K562 (cell line): Measurements from ENCODE around the gene MAP4K4. TPM values are rescaled to one million over a fixed set of nuclear protein-coding genes. Genes with fewer than 3 reads are reported as not detected.

Source experiments
- ATAC-seq: fragments of 200-7000 bp; cut with Tn5 transposase; 3 replicates; pipeline ENCODE4 v1.9.1; 2020; ENCODE audit warnings: moderate library complexity
- BruUV-seq: library from RNA; stranded (reverse); fragments of 400-500 nt; replicated peaks from 2 replicates; lab custom pipeline; 2021; lab: Mats Ljungman, UMichigan
- CTCF ChIA-PET: fragments of 300-600 bp; formaldehyde crosslinking; extraction: SDS; loops from one replicate; lab custom pipeline; 2021; ENCODE audit warnings: low intra/inter-chr PET ratio; lab: Yijun Ruan, JAX
- POLR2A ChIA-PET: fragments of 300-600, 350-650 bp; sonication (Branson Sonifier 250); formaldehyde crosslinking; extraction: SDS; loops from one replicate; lab custom pipeline; 2021; ENCODE audit warnings: antibody characterized with exemption, inconsistent platforms; lab: Yijun Ruan, JAX
- DNase-seq, 4 experiments: peaks; one replicate each; pipeline versions ENCODE4 v3.0.0 to v3.0.0-alpha.2; 2011 to 2018; ENCODE audit warnings: low spot score in 3 of 4, mixed read lengths in 3 of 4; ENCODE audit errors: extremely low read depth in 1 of 4
- FAIRE-seq: peaks from 2 replicates; lab custom pipeline; 2011; peaks lifted over from hg19 to GRCh38; lab: Jason Lieb, UNC
- H2AFZ ChIP-seq: 2 replicates; pipeline ENCODE4 v1.6.0; 2011; ENCODE audit warnings: low read depth, low read length, control low read depth, inconsistent platforms
- H3K27ac ChIP-seq: fragments of 200-600 bp; 3 replicates; pipeline ENCODE4 v1.8.0; 2011; ENCODE audit warnings: low read depth, mild to moderate bottlenecking, control low read depth, inconsistent platforms, low read length, moderate library complexity, mixed read lengths; ENCODE audit errors: extremely low read depth
- H3K27me3 ChIP-seq, 2 experiments: fragments of 300-600 bp in 1 of 2; 2 replicates in 1 of 2; 3 replicates in 1 of 2; pipeline versions ENCODE4 v1.6.0 to v1.8.0; 2011; ENCODE audit warnings: inconsistent platforms in 2 of 2, low read length in 2 of 2, mild to moderate bottlenecking in 1 of 2, mixed read lengths in 1 of 2, moderate library complexity in 1 of 2; ENCODE audit not compliant: control insufficient read depth in 2 of 2, insufficient read depth in 2 of 2
- H3K36me3 ChIP-seq: fragments of 300-600 bp; 3 replicates; pipeline ENCODE4 v1.8.0; 2011; ENCODE audit warnings: mild to moderate bottlenecking, low read length, inconsistent platforms; ENCODE audit not compliant: control insufficient read depth, insufficient read depth
- H3K4me1 ChIP-seq, 2 experiments: fragments of 200-600 bp in 1 of 2; replicated peaks in 1 of 2; 2 replicates in 1 of 2; 3 replicates in 1 of 2; pipeline versions ENCODE4 v1.5.1 to v1.8.0; 2011; ENCODE audit warnings: inconsistent platforms in 2 of 2, low read length in 2 of 2, mild to moderate bottlenecking in 1 of 2, mixed read lengths in 1 of 2, moderate library complexity in 1 of 2; ENCODE audit not compliant: control insufficient read depth in 2 of 2, insufficient read depth in 2 of 2
- H3K4me2 ChIP-seq: 2 replicates; pipeline ENCODE4 v1.6.1; 2011; ENCODE audit warnings: low read length, control low read depth, inconsistent platforms, mixed read lengths; ENCODE audit not compliant: insufficient read depth
- H3K4me3 ChIP-seq: fragments of 200-600 bp; sonication (generic), shearing (Covaris generic); 2 replicates; pipeline ENCODE4 v1.5.1; 2016; ENCODE audit warnings: control low read depth, inconsistent platforms
- H3K79me2 ChIP-seq: fragments of 200-600 bp; 3 replicates; pipeline ENCODE4 v1.8.0; 2011; ENCODE audit warnings: low read length, inconsistent platforms; ENCODE audit not compliant: control insufficient read depth, insufficient read depth
- H3K9ac ChIP-seq, 2 experiments: 2 replicates each; pipeline versions ENCODE4 v1.6.0 to v1.6.1; 2011; ENCODE audit warnings: low read depth in 2 of 2, low read length in 2 of 2, control low read depth in 1 of 2, inconsistent platforms in 1 of 2, mild to moderate bottlenecking in 1 of 2, mixed read lengths in 1 of 2; ENCODE audit not compliant: insufficient read depth in 1 of 2
- H3K9me1 ChIP-seq: one replicate; pipeline ENCODE4 v1.6.0; 2011; ENCODE audit warnings: inconsistent platforms, mild to moderate bottlenecking, low read length, moderate library complexity; ENCODE audit not compliant: control insufficient read depth, insufficient read depth
- H3K9me3 ChIP-seq: replicated peaks from 2 replicates; pipeline ENCODE4 v1.5.1; 2011; ENCODE audit warnings: low read depth, low read length, inconsistent platforms; ENCODE audit not compliant: control insufficient read depth, insufficient read depth
- H4K20me1 ChIP-seq: replicated peaks from 2 replicates; pipeline ENCODE4 v1.6.1; 2011; ENCODE audit warnings: low read length, inconsistent platforms, mixed read lengths; ENCODE audit not compliant: control insufficient read depth, insufficient read depth
- CHD1 ChIP-seq: fragments of 200-600 bp; sonication (generic); IDR thresholded peaks from one replicate; pipeline ENCODE4 v1.6.1; 2012; ENCODE audit warnings: mild to moderate bottlenecking, moderate library complexity, low read length, inconsistent platforms
- COPS2 ChIP-seq: fragments of 450-650 bp; conservative IDR thresholded peaks from 2 replicates; pipeline ENCODE4 v1.6.1; 2016; ENCODE audit warnings: mild to moderate bottlenecking, moderate library complexity
- ELF4 ChIP-seq: fragments of 450-650 bp; formaldehyde crosslinking; IDR thresholded peaks from 2 replicates; pipeline ENCODE4 v1.4.0; 2022; ENCODE audit warnings: missing genetic modification characterization
- HDAC3 ChIP-seq: fragments of 450-650 bp; IDR thresholded peaks from 2 replicates; pipeline ENCODE4 v1.6.1; 2018; ENCODE audit warnings: borderline replicate concordance, mild to moderate bottlenecking, moderate library complexity; ENCODE audit not compliant: partially characterized antibody
- HNRNPUL1 ChIP-seq: fragments of 200-400 bp; formaldehyde crosslinking; IDR thresholded peaks from 2 replicates; pipeline ENCODE4 v1.6.1; 2017; ENCODE audit warnings: low read length
- MBD2 ChIP-seq: sonication (generic); IDR thresholded peaks from 2 replicates; pipeline ENCODE4 v1.6.1; 2016; ENCODE audit warnings: low read depth, borderline replicate concordance
- NFE2L1 ChIP-seq: fragments of 450-650 bp; IDR thresholded peaks from 2 replicates; pipeline ENCODE4 v1.6.1; 2016; ENCODE audit warnings: missing genetic modification characterization, low read depth, mild to moderate bottlenecking, missing compliant biosample characterization, moderate library complexity, borderline replicate concordance
- RAD51 ChIP-seq: fragments of 450-650 bp; IDR thresholded peaks from 2 replicates; pipeline ENCODE4 v1.7.1; 2016; ENCODE audit warnings: low read depth, mild to moderate bottlenecking, borderline replicate concordance
- RFX1 ChIP-seq: fragments of 450-650 bp; IDR thresholded peaks from 2 replicates; pipeline ENCODE4 v1.6.1; 2016; ENCODE audit warnings: mild to moderate bottlenecking, moderate library complexity
- TRIM24 ChIP-seq, 2 experiments: fragments of 450-650 bp; IDR thresholded peaks; 2 replicates each; pipeline ENCODE4 v1.6.1; 2016
- ZNF165 ChIP-seq: fragments of 250-450 bp; sonication (Bioruptor Pico); IDR thresholded peaks from 2 replicates; pipeline ENCODE4 v1.4.0; 2020; ENCODE audit warnings: borderline replicate concordance
- ZNF174 ChIP-seq: fragments of 250-450 bp; sonication (Bioruptor Pico); IDR thresholded peaks from 2 replicates; pipeline ENCODE4 v1.4.0; 2020; ENCODE audit warnings: mild to moderate bottlenecking
- ZNF764 ChIP-seq: fragments of 250-450 bp; sonication (Bioruptor Pico); IDR thresholded peaks from 2 replicates; pipeline ENCODE4 v1.4.0; 2020; ENCODE audit warnings: low read depth, mild to moderate bottlenecking, moderate library complexity
- in situ Hi-C: fragments of 300-500 bp; cut with MboI; formaldehyde crosslinking; loops from 4 replicates; pipeline ENCODE4 v1.15.0; 2018; ENCODE audit warnings: inconsistent platforms, mixed read lengths
- intact Hi-C: fragments of 100-400 bp; cut with micrococcal nuclease; formaldehyde crosslinking; loops from 2 replicates; pipeline ENCODE4 v1.14.2; 2022
- polyA plus RNA-seq, 8 experiments: library from polyadenylated mRNA; depleted of rRNA in 4 of 8; stranded (reverse) in 5 of 8; unstranded in 3 of 8; fragments of >200 nt; fragmentation: Nextera tagmentation in 2 of 8; fragmentation: Illumina TruSeq in 1 of 8; extraction: Ambion mirVana in 2 of 8; extraction: Trizol in 1 of 8; gene quantifications; 2 replicates each; pipeline versions ENCODE4 v1.2.1 to v1.2.3, GENCODE V29; 2011 to 2014; ENCODE audit warnings: inconsistent platforms in 1 of 8, missing spikeins in 1 of 8
- total RNA-seq, 7 experiments: library from RNA; depleted of rRNA in 6 of 7; stranded (reverse); fragments of >200 nt in 6 of 7; fragmentation: Illumina TruSeq in 2 of 7; extraction: Trizol in 2 of 7; gene quantifications; 2 replicates each; pipeline versions ENCODE4 v1.2.1 to v1.2.3, GENCODE V29; 2011 to 2021; ENCODE audit warnings: low replicate concordance in 1 of 7
- TF ChIP-seq, protein P1 (sequence below): fragments of 200-400 bp; formaldehyde crosslinking; IDR thresholded peaks from 2 replicates; pipeline ENCODE4 v1.6.1; 2017; ENCODE audit warnings: mild to moderate bottlenecking, low read depth, low read length, moderate library complexity
- TF ChIP-seq, protein P2 (sequence below): fragments of 250-450 bp; sonication (Bioruptor Pico); IDR thresholded peaks from 2 replicates; pipeline ENCODE4 v1.4.0; 2020; ENCODE audit warnings: mild to moderate bottlenecking, moderate library complexity
- TF ChIP-seq, protein P3 (sequence below): sonication (generic); formaldehyde crosslinking; IDR thresholded peaks from 2 replicates; pipeline ENCODE4 v1.8.0; 2023; ENCODE audit warnings: missing genetic modification reagents, mild to moderate bottlenecking, borderline replicate concordance

Gene MAP4K4
- total and polyA plus RNA-seq, 9 of the 15 experiments (the other 6 are each of a cell fraction or from before 2014, with no cell fraction given) = 7.6 to 76.4 (median 50.6) TPM

DNA sequence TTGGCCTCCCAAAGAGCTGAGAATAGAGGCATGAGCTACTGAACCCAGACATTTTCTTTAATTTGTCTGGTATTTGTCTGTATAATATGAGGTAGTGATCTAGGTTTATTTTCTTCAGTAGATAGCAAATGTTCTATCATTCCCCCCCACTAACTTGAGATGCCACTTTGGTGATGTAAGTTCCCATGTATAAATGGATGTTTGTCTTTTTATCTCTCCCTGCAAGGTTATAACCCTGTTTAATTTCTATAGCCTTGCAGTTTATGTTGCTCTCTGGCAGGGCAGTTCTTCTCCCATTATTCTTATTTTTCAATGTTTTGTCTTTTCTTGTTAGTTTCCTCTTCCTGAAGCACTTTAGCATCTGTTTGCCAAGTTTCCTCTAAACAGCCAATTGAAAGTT is 39.1 kb upstream of the MAP4K4 start:
- no peak overlapping the region for H2AFZ ChIP-seq
- ChIA-PET POLR2A (no interaction called here), CTCF (no interaction called here)
- H3K36me3 ChIP-seq = no peaks in the 10 kb centered on the region
- peaks cover 6% of the 10 kb centered on the region in 2 experiments; a peak in 2 of 5 replicates for H3K4me1 ChIP-seq
- intact Hi-C loops = no loop called here
- peak; percentile 40 for FAIRE-seq
- no peaks in the 10 kb centered on the region for H3K9me3 ChIP-seq
- H3K4me3 ChIP-seq = no peak overlapping the region
- in situ Hi-C loops = no loop called here
- H3K9ac ChIP-seq = no peak overlapping the region
- no peaks in the 10 kb centered on the region for H3K79me2 ChIP-seq
- ATAC-seq = no peak
- H3K9me1 ChIP-seq = no peaks in the 10 kb centered on the region
- H3K27me3 ChIP-seq = no peaks in the 10 kb centered on the region
- H3K4me2 ChIP-seq = no peak overlapping the region
- H3K27ac ChIP-seq = no peak overlapping the region
- no peak for DNase-seq
- no TSS peak for BruUV-seq
- no peaks in the 10 kb centered on the region for H4K20me1 ChIP-seq
- TF ChIP-seq, protein P1, sequence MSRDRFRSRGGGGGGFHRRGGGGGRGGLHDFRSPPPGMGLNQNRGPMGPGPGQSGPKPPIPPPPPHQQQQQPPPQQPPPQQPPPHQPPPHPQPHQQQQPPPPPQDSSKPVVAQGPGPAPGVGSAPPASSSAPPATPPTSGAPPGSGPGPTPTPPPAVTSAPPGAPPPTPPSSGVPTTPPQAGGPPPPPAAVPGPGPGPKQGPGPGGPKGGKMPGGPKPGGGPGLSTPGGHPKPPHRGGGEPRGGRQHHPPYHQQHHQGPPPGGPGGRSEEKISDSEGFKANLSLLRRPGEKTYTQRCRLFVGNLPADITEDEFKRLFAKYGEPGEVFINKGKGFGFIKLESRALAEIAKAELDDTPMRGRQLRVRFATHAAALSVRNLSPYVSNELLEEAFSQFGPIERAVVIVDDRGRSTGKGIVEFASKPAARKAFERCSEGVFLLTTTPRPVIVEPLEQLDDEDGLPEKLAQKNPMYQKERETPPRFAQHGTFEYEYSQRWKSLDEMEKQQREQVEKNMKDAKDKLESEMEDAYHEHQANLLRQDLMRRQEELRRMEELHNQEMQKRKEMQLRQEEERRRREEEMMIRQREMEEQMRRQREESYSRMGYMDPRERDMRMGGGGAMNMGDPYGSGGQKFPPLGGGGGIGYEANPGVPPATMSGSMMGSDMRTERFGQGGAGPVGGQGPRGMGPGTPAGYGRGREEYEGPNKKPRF = no peak
- TF ChIP-seq ZNF174 = no peak
- no peak for TF ChIP-seq ZNF764 (CRISPR knock-in tag)
- TF ChIP-seq, protein P2, sequence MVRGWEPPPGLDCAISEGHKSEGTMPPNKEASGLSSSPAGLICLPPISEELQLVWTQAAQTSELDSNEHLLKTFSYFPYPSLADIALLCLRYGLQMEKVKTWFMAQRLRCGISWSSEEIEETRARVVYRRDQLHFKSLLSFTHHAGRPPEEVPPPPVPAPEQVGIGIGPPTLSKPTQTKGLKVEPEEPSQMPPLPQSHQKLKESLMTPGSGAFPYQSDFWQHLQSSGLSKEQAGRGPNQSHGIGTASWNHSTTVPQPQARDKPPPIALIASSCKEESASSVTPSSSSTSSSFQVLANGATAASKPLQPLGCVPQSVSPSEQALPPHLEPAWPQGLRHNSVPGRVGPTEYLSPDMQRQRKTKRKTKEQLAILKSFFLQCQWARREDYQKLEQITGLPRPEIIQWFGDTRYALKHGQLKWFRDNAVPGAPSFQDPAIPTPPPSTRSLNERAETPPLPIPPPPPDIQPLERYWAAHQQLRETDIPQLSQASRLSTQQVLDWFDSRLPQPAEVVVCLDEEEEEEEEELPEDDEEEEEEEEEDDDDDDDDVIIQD (CRISPR knock-in tag) = no peak
- TF ChIP-seq HDAC3 = no peak
- TF ChIP-seq ELF4 (CRISPR knock-in tag) = no peak
- no peak for TF ChIP-seq COPS2
- no peak for TF ChIP-seq HNRNPUL1
- no peak for TF ChIP-seq RFX1
- TF ChIP-seq TRIM24 (IDR thresholded peaks at IDR 0.05) = no peak
- no peak for TF ChIP-seq MBD2
- TF ChIP-seq ZNF165 = no peak
- TF ChIP-seq RAD51 = no peak
- TF ChIP-seq NFE2L1 (tag) = no peak
- TF ChIP-seq, protein P3, sequence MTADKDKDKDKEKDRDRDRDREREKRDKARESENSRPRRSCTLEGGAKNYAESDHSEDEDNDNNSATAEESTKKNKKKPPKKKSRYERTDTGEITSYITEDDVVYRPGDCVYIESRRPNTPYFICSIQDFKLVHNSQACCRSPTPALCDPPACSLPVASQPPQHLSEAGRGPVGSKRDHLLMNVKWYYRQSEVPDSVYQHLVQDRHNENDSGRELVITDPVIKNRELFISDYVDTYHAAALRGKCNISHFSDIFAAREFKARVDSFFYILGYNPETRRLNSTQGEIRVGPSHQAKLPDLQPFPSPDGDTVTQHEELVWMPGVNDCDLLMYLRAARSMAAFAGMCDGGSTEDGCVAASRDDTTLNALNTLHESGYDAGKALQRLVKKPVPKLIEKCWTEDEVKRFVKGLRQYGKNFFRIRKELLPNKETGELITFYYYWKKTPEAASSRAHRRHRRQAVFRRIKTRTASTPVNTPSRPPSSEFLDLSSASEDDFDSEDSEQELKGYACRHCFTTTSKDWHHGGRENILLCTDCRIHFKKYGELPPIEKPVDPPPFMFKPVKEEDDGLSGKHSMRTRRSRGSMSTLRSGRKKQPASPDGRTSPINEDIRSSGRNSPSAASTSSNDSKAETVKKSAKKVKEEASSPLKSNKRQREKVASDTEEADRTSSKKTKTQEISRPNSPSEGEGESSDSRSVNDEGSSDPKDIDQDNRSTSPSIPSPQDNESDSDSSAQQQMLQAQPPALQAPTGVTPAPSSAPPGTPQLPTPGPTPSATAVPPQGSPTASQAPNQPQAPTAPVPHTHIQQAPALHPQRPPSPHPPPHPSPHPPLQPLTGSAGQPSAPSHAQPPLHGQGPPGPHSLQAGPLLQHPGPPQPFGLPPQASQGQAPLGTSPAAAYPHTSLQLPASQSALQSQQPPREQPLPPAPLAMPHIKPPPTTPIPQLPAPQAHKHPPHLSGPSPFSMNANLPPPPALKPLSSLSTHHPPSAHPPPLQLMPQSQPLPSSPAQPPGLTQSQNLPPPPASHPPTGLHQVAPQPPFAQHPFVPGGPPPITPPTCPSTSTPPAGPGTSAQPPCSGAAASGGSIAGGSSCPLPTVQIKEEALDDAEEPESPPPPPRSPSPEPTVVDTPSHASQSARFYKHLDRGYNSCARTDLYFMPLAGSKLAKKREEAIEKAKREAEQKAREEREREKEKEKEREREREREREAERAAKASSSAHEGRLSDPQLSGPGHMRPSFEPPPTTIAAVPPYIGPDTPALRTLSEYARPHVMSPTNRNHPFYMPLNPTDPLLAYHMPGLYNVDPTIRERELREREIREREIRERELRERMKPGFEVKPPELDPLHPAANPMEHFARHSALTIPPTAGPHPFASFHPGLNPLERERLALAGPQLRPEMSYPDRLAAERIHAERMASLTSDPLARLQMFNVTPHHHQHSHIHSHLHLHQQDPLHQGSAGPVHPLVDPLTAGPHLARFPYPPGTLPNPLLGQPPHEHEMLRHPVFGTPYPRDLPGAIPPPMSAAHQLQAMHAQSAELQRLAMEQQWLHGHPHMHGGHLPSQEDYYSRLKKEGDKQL (CRISPR knock-in tag) = no peak
- TF ChIP-seq CHD1 = no peak
